Lower leg skin (tissue), 3 donors: Measurements from ENCODE around the gene NAMPT.

Experiments
- POLR2A ChIP-seq, 2 donors: fragments of 450-650 bp; IDR thresholded peaks; one replicate each; pipeline ENCODE4 v1.6.1; 2016 to 2017; ENCODE audit warnings: antibody characterized with exemption in 2 of 2, mild to moderate bottlenecking in 1 of 2, moderate library complexity in 1 of 2
- TF ChIP-seq, protein P1 (sequence below), 3 donors: fragments of 450-650 bp; IDR thresholded peaks; one replicate each; pipeline ENCODE4 v1.5.1; 2016; ENCODE audit warnings: antibody characterized with exemption in 3 of 3, mild to moderate bottlenecking in 3 of 3, moderate library complexity in 2 of 3

DNA sequence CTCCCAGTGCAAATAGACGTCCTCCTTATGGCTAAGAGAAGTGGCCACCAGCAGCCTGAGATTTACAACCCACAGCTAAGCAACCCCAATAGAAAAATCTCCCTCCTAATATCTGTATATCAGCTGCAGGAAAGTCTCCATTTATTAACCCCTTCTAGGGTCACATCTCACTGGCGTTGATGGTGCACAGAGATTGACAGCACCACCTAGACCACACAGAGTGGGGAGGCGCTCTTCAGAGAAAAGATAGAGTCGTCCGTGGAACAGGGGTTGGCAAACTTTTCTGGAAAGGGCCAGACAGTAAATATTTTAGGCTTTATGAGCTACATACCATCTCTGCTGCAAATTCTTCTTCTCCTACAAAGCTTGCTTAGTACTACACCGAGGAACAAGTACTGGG lies 60.0 kb downstream of the NAMPT start:
- TF ChIP-seq, protein P1, sequence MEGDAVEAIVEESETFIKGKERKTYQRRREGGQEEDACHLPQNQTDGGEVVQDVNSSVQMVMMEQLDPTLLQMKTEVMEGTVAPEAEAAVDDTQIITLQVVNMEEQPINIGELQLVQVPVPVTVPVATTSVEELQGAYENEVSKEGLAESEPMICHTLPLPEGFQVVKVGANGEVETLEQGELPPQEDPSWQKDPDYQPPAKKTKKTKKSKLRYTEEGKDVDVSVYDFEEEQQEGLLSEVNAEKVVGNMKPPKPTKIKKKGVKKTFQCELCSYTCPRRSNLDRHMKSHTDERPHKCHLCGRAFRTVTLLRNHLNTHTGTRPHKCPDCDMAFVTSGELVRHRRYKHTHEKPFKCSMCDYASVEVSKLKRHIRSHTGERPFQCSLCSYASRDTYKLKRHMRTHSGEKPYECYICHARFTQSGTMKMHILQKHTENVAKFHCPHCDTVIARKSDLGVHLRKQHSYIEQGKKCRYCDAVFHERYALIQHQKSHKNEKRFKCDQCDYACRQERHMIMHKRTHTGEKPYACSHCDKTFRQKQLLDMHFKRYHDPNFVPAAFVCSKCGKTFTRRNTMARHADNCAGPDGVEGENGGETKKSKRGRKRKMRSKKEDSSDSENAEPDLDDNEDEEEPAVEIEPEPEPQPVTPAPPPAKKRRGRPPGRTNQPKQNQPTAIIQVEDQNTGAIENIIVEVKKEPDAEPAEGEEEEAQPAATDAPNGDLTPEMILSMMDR (IDR thresholded peaks at IDR 0.05): no peak
- TF ChIP-seq POLR2A (IDR thresholded peaks at IDR 0.05): no peak
